ENCODE results near the gene RNPS1.

The RNPS1 gene

GRCh38 chr16:2206420-2206779 lies 61.5 kb downstream of the RNPS1 start:
- H3K36me3 ChIP-seq (ENCODE audit: control insufficient read depth, low read depth, low read length): peaks cover 25% of the 10 kb centered on the region
- peak overlapping the region; percentile 96 for H3K4me3 ChIP-seq (ENCODE audit: low read length)
- H3K4me1 ChIP-seq (ENCODE audit: control insufficient read depth, low read depth, low read length): no peaks in the 10 kb centered on the region
- no peaks in the 10 kb centered on the region for H3K9me3 ChIP-seq (ENCODE audit: control insufficient read depth, low read depth, low read length)
- H3K9ac ChIP-seq (ENCODE audit: low read length): no peak overlapping the region
- H3K27ac ChIP-seq (ENCODE audit: low read length): no peak overlapping the region
- no peaks in the 10 kb centered on the region for H3K27me3 ChIP-seq (ENCODE audit: control insufficient read depth, insufficient read depth, low read length)

GRCh38 chr16:2205967-2206313 lies 62.0 kb downstream of the RNPS1 start:
- no peaks in the 10 kb centered on the region for H3K9me3 ChIP-seq (ENCODE audit: control insufficient read depth, low read depth, low read length)
- H3K4me3 ChIP-seq (ENCODE audit: low read length): peak overlapping the region; percentile 96
- H3K36me3 ChIP-seq (ENCODE audit: control insufficient read depth, low read depth, low read length): peaks cover 25% of the 10 kb centered on the region
- H3K9ac ChIP-seq (ENCODE audit: low read length): peak overlapping the region; percentile 75
- no peak overlapping the region for H3K27ac ChIP-seq (ENCODE audit: low read length)
- H3K4me1 ChIP-seq (ENCODE audit: control insufficient read depth, low read depth, low read length): no peaks in the 10 kb centered on the region
- H3K27me3 ChIP-seq (ENCODE audit: control insufficient read depth, insufficient read depth, low read length): no peaks in the 10 kb centered on the region

GRCh38 chr16:2205104-2205966 lies 62.6 kb downstream of the RNPS1 start, which contains the start of gene MLST8:
TSS of gene MLST8 (plus strand) at chr16:2205454. CDS start at chr16:2206086, 632 bp downstream.
- H3K4me1 ChIP-seq (ENCODE audit: control insufficient read depth, low read depth, low read length): no peaks in the 10 kb centered on the region
- H3K4me3 ChIP-seq (ENCODE audit: low read length): peak within 1 kb of the TSS; percentile 96
- H3K27ac ChIP-seq (ENCODE audit: low read length): peak within 1 kb of the TSS; percentile 63
- H3K9me3 ChIP-seq (ENCODE audit: control insufficient read depth, low read depth, low read length): no peaks in the 10 kb centered on the region
- no peaks in the 10 kb centered on the region for H3K27me3 ChIP-seq (ENCODE audit: control insufficient read depth, insufficient read depth, low read length)
- peak within 1 kb of the TSS; percentile 75 for H3K9ac ChIP-seq (ENCODE audit: low read length)
- peaks cover 25% of the 10 kb centered on the region for H3K36me3 ChIP-seq (ENCODE audit: control insufficient read depth, low read depth, low read length)

- no peaks in the 10 kb centered on the region for H3K9me3 ChIP-seq (ENCODE audit: control insufficient read depth, low read depth, low read length)
Measured at GRCh38 chr16:2204416-2205103, 63.4 kb downstream of the RNPS1 start.

More at GRCh38 chr16:2204416-2205103, 63.4 kb downstream of the RNPS1 start:
- Histone ChIP-seq H3K4me1 (ENCODE audit: control insufficient read depth, low read depth, low read length) (no peaks in the 10 kb centered on the region), H3K27me3 (ENCODE audit: control insufficient read depth, insufficient read depth, low read length) (peaks cover 4% of the 10 kb centered on the region), H3K9ac (ENCODE audit: low read length) (peak overlapping the region; percentile 75), H3K27ac (ENCODE audit: low read length) (no peak overlapping the region), H3K4me3 (ENCODE audit: low read length) (peak overlapping the region; percentile 96), H3K36me3 (ENCODE audit: control insufficient read depth, low read depth, low read length) (peaks cover 24% of the 10 kb centered on the region)
